ENCODE results near the gene TDO2.

The TDO2 gene

GRCh38 chr4:155904331-155904730 lies 835 bp downstream of the TDO2 start:
- no peak for DNase-seq (ENCODE audit: extremely low spot score)
- ChIA-PET CTCF (no interaction called here), POLR2A (no interaction called here)
- no peak for TF ChIP-seq BHLHE40 (IDR thresholded peaks at IDR 0.05; ENCODE audit: borderline replicate concordance)
- no peak for TF ChIP-seq ELF4 (IDR thresholded peaks at IDR 0.05)

- ChIA-PET CTCF (interaction anchor here (0.7 to 1.3 kb wide), 3 partner anchors 8 to 46 kb away, joined by 3 to 9 read pairs (median 3); no protein-coding TSS in a partner anchor), POLR2A (no interaction called here)
- no peak for DNase-seq (ENCODE audit: extremely low spot score)
- TF ChIP-seq PKNOX1 (IDR thresholded peaks at IDR 0.05), result peak; percentile 25; the same call in 1 of the 2 replicates
- TF ChIP-seq SP1 (IDR thresholded peaks at IDR 0.05), result no peak
These were observed 3.2 kb downstream of the TDO2 start for GRCh38 chr4:155906554-155907247.

GRCh38 chr4:155907556-155907955 lies 4.1 kb downstream of the TDO2 start:
- ChIA-PET CTCF (interaction anchor here (1.2 to 1.3 kb wide), 2 partner anchors 9 to 46 kb away, joined by 3 read pairs; no protein-coding TSS in a partner anchor), POLR2A (no interaction called here)
- no peak for DNase-seq (ENCODE audit: extremely low spot score)
- TF ChIP-seq ARNT (IDR thresholded peaks at IDR 0.05), result no peak

DNA sequence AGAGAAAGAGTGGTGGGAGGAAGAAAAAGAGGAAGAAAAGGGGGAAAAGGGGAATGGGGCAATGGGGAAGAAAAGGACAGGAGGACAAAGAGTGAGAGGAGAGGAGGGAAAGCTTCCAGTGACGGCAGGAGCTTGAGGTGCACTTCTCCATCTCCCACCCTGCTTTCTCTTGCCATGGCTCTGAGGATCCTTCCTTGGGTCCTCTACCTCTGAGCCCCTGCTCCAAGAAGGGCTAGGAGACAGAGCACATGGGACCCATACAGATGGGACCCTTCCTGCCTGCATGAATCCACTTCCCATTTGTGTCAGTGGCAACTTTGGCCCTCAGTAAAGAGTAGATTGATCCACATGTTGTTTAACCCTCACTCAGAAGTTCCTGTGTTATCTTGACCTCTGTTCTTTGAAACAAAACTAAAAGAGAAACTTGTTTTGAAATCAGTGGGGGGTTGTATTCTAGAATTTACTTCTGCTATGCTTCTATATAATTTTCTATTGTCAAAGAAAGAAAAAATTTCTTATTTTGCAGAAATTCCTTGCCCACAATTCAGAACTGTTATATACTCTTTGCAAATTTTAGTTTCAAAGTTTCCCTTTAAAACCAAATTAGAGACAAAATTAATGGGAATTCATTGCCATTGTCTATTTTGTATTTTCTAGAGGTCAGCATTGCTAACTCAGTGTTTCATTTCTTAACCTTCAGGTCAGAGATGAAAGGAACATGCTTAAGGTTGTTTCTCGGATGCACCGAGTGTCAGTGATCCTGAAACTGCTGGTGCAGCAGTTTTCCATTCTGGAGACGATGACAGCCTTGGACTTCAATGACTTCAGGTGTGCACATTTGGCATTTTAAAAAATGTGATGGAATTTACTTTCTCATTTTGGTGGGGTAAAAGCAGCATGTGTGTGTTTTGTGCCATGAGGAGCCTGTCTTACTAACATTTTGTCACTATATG lies 5.0 kb downstream of the TDO2 start:
- ChIA-PET POLR2A (no interaction called here), CTCF (interaction anchor here (1.2 to 1.3 kb wide), 2 partner anchors 10 to 45 kb away, joined by 3 read pairs; no protein-coding TSS in a partner anchor)
- no peak for TF ChIP-seq SUZ12 (IDR thresholded peaks at IDR 0.05)
- no peak for TF ChIP-seq LEF1 (IDR thresholded peaks at IDR 0.05; ENCODE audit: borderline replicate concordance)
- TF ChIP-seq FOXM1 (IDR thresholded peaks at IDR 0.05; ENCODE audit: borderline replicate concordance), result no peak
- no peak for TF ChIP-seq L3MBTL2 (conservative IDR thresholded peaks at IDR 0.05)
- no peak for TF ChIP-seq ELF4 (IDR thresholded peaks at IDR 0.05)
- TF ChIP-seq FOXA1 (IDR thresholded peaks at IDR 0.05), result no peak
- no peak for TF ChIP-seq TARDBP (IDR thresholded peaks at IDR 0.05)
- TF ChIP-seq ARNT (IDR thresholded peaks at IDR 0.05), result no peak
- TF ChIP-seq NFRKB (IDR thresholded peaks at IDR 0.05), result no peak
- TF ChIP-seq HDGF (IDR thresholded peaks at IDR 0.05; ENCODE audit: borderline replicate concordance), result no peak
- no peak for TF ChIP-seq ZNF384 (IDR thresholded peaks at IDR 0.05)
- no peak for TF ChIP-seq FOXK2 (IDR thresholded peaks at IDR 0.05)
- TF ChIP-seq SP1 (IDR thresholded peaks at IDR 0.05), result no peak
- no peak for TF ChIP-seq CTBP1 (IDR thresholded peaks at IDR 0.05; ENCODE audit: borderline replicate concordance)
- no peak for TF ChIP-seq BHLHE40 (IDR thresholded peaks at IDR 0.05; ENCODE audit: borderline replicate concordance)
- no peak for TF ChIP-seq PKNOX1 (IDR thresholded peaks at IDR 0.05)
- no peak for DNase-seq (ENCODE audit: extremely low spot score)

- DNase-seq (ENCODE audit: extremely low spot score), result no peak
- ChIA-PET CTCF (no interaction called here), POLR2A (no interaction called here)
- no peak for TF ChIP-seq SP1 (IDR thresholded peaks at IDR 0.05)
- no peak for TF ChIP-seq SUZ12 (IDR thresholded peaks at IDR 0.05)
- no peak for TF ChIP-seq FOXK2 (IDR thresholded peaks at IDR 0.05)
- no peak for TF ChIP-seq ELF4 (IDR thresholded peaks at IDR 0.05)
- no peak for TF ChIP-seq BHLHE40 (IDR thresholded peaks at IDR 0.05; ENCODE audit: borderline replicate concordance)
- no peak for TF ChIP-seq LEF1 (IDR thresholded peaks at IDR 0.05; ENCODE audit: borderline replicate concordance)
- no peak for TF ChIP-seq TARDBP (IDR thresholded peaks at IDR 0.05)
- no peak for TF ChIP-seq HDGF (IDR thresholded peaks at IDR 0.05; ENCODE audit: borderline replicate concordance)
- no peak for TF ChIP-seq L3MBTL2 (conservative IDR thresholded peaks at IDR 0.05)
- no peak for TF ChIP-seq ARNT (IDR thresholded peaks at IDR 0.05)
- TF ChIP-seq PKNOX1 (IDR thresholded peaks at IDR 0.05), result no peak
- TF ChIP-seq CTBP1 (IDR thresholded peaks at IDR 0.05; ENCODE audit: borderline replicate concordance), result no peak
- no peak for TF ChIP-seq FOXA1 (IDR thresholded peaks at IDR 0.05)
- TF ChIP-seq NFRKB (IDR thresholded peaks at IDR 0.05), result no peak
- TF ChIP-seq ZNF384 (IDR thresholded peaks at IDR 0.05), result no peak
- no peak for TF ChIP-seq FOXM1 (IDR thresholded peaks at IDR 0.05; ENCODE audit: borderline replicate concordance)
These were observed 6.2 kb downstream of the TDO2 start for GRCh38 chr4:155909615-155910226.

- no peak for TF ChIP-seq NFRKB (IDR thresholded peaks at IDR 0.05)
- TF ChIP-seq ARNT (IDR thresholded peaks at IDR 0.05), result no peak
- no peak for TF ChIP-seq CTBP1 (IDR thresholded peaks at IDR 0.05; ENCODE audit: borderline replicate concordance)
- no peak for TF ChIP-seq ZNF384 (IDR thresholded peaks at IDR 0.05)
- TF ChIP-seq SUZ12 (IDR thresholded peaks at IDR 0.05), result no peak
- no peak for TF ChIP-seq SP1 (IDR thresholded peaks at IDR 0.05)
- no peak for TF ChIP-seq TARDBP (IDR thresholded peaks at IDR 0.05)
- no peak for TF ChIP-seq L3MBTL2 (conservative IDR thresholded peaks at IDR 0.05)
- TF ChIP-seq FOXK2 (IDR thresholded peaks at IDR 0.05), result no peak
- no peak for DNase-seq (ENCODE audit: extremely low spot score)
- POLR2A ChIA-PET, result no interaction called here
- CTCF ChIA-PET, result no interaction called here
These were observed 8.4 kb downstream of the TDO2 start for GRCh38 chr4:155911905-155912304.
